ENCODE measurements around the gene SV2B. TPM values are rescaled to one million over a fixed set of nuclear protein-coding genes. Genes with fewer than 3 reads are reported as not detected.

SV2B gene
- total and polyA plus RNA-seq, 9 of the 15 experiments (the other 6 are each of a cell fraction or from before 2014, with no cell fraction given), result 0.01 to 0.25 (median 0.11) TPM

DNA sequence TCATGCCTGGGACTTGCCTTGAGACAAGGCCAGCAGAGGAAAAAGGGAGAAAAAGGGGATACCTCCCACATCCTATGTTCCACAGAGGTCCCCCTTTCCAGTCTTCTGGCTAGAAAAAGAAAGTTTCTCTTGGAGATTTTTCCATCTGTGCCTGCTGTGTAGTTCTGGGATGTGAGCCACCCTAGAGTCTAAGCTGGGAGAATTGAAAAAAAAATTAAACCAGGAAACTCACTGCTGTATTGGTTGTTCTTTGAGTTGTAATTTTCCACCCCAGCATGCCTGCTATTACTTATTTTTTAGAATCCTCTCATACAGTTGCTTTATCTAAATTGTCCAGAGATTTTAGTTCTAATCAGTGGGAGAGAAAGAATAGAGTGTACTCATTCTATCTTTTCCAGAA lies 68.4 kb downstream of the SV2B start:
- Histone ChIP-seq H4K20me1 (replicated peaks; ENCODE audit: control insufficient read depth, insufficient read depth, low read length) (no peaks in the 10 kb centered on the region), H2AFZ (ENCODE audit: low read depth, low read length) (no peak overlapping the region), H3K9ac (ENCODE audit: insufficient read depth in 1 of 2, low read depth in 2 of 2, low read length in 2 of 2) (no peak overlapping the region), H3K4me3 (no peak overlapping the region), H3K79me2 (ENCODE audit: control insufficient read depth, insufficient read depth, low read length) (no peaks in the 10 kb centered on the region), H3K27ac (ENCODE audit: extremely low read depth, low read depth, low read length) (no peak overlapping the region), H3K9me1 (ENCODE audit: control insufficient read depth, insufficient read depth, low read length) (no peaks in the 10 kb centered on the region), H3K4me1 (replicated peaks in 1 of 2; ENCODE audit: control insufficient read depth in 2 of 2, insufficient read depth in 2 of 2, low read length in 2 of 2) (no peaks in the 10 kb centered on the region), H3K36me3 (ENCODE audit: control insufficient read depth, insufficient read depth, low read length) (no peaks in the 10 kb centered on the region), H3K4me2 (ENCODE audit: insufficient read depth, low read length) (no peak overlapping the region), H3K9me3 (replicated peaks; ENCODE audit: control insufficient read depth, insufficient read depth, low read depth, low read length) (peaks cover 2% of the 10 kb centered on the region; the same call in 1 of the 2 replicates), H3K27me3 (ENCODE audit: control insufficient read depth in 2 of 2, insufficient read depth in 2 of 2, low read length in 2 of 2) (peaks cover 9 to 14% of the 10 kb centered on the region in 2 experiments; a peak in 4 of 5 replicates)
- ChIA-PET CTCF (ENCODE audit: low intra/inter-chr PET ratio) (no interaction called here), POLR2A (no interaction called here)
- TF ChIP-seq ZNF140 (CRISPR knock-in tag; IDR thresholded peaks at IDR 0.05) (no peak), KLF16 (IDR thresholded peaks at IDR 0.05) (no peak), ZNF175 (CRISPR knock-in tag; IDR thresholded peaks at IDR 0.05; ENCODE audit: low read depth) (no peak), DNMT1 (IDR thresholded peaks at IDR 0.05) (no peak), ZNF217 (CRISPR knock-in tag; IDR thresholded peaks at IDR 0.05) (no peak), SRSF9 (IDR thresholded peaks at IDR 0.05; ENCODE audit: borderline replicate concordance, low read depth, low read length) (no peak), CAMTA2 (CRISPR knock-in tag; conservative IDR thresholded peaks at IDR 0.05) (no peak), RUNX1 (IDR thresholded peaks at IDR 0.05; ENCODE audit: low read depth) (no peak), ELF1 (tag; IDR thresholded peaks at IDR 0.05) (no peak)
- no TSS peak for BruUV-seq (replicated peaks)
- DNase-seq (ENCODE audit: extremely low read depth in 1 of 4, low spot score in 3 of 4) (no peak), ATAC-seq (no peak), FAIRE-seq (no peak)
- in situ Hi-C loops (cut with MboI), result no loop called here
- intact Hi-C loops (cut with micrococcal nuclease), result no loop called here

All from K562 (cell line).